Activated CD4-positive, CD25-positive, alpha-beta regulatory T cell (primary cell): ENCODE results near the gene VIPR2.
"Not testable (repeated sequence)": the region's sequence is repeated elsewhere in the genome, so short reads cannot be mapped to it uniquely, and the experiment has no call there.

Experiments
- DNase-seq, 4 experiments: peaks; one replicate each; lab custom pipeline; 2025; lab: John Stamatoyannopoulos, UW

The VIPR2 gene

DNA sequence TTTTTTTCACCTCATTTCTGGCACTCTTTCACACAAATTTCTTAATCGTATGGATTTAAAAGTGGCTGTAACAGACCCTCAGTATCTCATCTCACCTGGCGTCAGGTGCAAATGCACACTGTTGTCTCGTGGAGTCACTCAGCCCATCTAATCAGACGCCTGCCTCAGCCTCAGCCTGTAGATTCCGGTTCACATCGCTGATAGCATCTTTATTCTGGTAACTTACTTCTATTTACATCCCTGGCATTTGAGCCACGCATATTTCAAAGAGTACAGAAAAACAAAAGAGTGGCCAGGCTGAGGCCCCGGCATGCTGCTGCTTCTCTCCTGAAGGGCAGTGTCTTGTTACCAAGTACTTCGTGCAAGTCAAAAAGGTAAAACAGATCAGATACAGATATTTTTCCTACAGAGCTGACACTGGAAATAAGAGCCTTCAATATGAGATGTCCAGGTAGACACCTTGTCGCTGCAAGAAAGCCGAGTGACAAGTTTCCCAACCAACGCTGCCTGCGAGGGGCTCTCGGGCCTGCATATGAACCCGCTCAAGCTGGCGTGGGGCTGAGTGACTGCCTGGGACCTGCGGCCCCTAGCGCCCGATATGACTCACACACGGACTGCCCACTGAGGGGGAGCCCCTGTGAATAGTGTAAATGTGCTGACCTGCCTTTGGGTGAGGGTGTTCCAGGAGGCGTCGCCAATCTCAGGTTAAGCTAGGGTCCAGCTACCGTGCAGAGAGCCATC, 4.3 kb downstream of the VIPR2 start:
- no peak for DNase-seq

DNA sequence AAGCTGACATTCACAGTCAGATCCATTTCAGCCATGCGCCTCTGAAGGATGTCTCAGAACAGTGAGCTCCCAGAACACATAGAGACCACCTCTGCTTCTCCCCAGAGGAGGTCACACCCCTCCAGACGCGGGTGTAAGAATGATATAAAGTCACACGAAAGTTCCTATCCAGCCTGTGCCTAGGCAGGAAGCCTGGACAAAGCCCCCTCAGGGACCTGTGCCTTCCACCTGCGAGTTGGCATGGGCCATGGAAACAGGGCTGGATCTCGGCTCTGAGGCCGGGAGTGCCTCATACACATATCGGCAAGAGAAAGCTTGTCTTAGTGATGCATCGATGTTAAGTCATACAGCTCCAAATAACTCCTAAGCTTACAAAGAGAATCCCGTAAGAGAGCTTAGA, 5.0 kb downstream of the VIPR2 start:
- no peak for DNase-seq

DNA sequence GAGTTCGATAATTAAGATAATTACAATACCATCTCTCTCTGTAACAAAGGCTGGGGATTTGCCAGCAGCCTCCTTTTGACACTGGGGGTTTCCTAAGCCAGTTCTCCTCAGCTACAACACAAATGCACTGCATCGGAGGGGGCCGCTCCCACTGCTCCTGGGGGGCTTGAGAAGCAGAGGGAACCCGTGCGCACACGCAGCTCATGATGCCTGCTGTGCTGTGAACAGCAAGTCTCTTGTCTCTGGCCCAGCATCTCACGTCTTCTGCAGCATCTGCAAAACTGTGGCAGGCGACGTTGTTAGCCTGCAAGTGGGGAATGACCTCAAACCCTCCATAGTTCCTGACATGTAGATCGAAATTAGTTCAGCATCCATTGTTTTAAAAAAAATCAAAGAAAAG, 5.5 kb downstream of the VIPR2 start:
- DNase-seq, result no peak

DNA sequence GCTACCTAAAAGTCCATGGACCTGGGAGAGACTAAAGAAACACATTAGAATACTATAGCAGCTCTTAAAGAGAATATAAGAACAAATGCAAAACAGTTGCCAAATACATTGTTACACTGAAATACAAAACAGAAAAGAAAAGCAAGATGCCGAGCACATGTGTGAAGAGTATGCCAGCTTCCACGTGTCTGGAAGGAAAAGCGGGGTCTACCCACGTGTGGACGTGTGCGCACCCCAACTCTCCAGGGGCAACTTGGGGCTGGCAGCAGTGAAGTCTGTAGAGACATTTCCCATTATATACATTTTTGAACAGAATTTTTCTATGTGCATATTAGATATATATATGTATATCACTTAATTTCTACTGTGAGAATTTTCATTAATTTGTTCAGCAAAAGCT, 6.2 kb downstream of the VIPR2 start:
- DNase-seq, result no peak

DNA sequence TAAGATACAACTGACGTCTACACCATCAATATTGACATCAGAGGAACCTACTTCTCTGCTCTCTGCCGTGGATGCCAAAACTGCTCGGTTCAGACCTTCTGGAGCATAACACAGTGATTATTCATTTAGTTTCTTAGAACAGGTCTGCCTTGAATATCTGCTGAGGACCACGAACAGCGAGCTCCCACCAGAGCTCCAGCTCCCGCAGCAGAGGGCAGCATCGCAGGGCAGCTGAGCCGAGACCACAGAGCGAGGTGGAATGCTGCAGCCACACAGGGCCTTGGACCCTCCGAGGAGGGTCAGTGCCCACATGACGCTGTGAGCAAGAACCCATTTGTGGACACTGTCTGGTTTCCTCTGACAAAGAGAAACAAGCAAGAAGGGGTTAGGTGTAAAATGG, 6.8 kb downstream of the VIPR2 start:
- DNase-seq, result no peak

DNA sequence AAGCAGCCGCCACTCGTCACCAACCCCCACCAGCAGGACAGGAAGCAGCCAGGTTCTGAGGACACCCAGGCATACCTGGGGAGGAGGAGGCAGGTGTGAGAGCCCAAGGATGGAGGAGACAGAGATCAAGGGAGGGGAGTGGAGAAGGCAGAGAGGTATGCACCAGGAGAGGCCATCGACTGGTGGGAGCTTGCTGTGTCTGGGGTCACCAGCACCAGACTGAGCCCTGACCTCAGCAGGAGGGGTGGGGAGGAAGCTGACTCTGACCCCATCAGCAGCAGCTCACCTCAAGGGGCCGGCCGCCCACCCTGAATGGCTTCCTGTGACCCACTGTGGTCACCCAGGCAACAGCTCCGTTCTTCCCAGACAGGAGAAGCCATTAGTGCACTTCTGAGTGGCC, 7.8 kb downstream of the VIPR2 start:
- DNase-seq, result no peak

DNA sequence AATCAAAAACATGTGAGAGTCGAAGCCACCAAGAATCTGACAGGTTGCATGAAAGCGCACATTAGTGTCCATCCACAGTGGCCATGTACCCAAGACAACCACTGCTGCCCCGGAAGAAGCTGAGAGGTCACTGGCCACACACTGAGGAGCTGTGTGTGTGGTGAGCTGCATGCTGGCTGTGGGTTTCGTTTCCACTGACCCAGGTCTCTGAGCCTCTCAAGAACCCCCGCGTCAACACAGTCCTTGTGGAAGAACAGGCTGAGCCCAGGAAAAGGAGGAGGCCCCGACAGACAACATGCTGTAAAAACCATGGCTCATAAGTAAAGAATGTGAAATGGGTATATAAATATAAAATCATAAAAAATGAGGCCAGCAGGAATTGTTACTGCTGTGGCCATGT, 8.2 kb downstream of the VIPR2 start:
- no peak for DNase-seq

DNA sequence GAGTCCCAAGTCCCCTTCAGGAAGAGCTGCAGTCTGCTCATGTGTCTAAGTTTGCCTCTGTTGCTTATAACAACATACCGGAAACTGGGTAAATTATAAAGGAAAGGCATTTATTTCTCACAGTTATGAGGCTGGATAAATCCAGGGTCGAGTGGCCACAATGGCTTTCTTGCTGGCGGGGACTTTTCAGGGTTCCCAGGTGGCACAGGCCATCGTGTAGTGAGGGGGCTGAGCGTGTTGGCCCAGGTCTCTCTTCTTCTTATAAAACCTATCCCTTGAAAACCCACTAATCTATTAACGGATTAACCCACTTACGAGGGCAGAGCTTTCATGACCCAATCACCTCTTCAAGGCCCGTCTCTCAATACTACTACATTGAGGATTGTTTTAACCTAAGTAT, 8.7 kb downstream of the VIPR2 start:
- no peak for DNase-seq

DNA sequence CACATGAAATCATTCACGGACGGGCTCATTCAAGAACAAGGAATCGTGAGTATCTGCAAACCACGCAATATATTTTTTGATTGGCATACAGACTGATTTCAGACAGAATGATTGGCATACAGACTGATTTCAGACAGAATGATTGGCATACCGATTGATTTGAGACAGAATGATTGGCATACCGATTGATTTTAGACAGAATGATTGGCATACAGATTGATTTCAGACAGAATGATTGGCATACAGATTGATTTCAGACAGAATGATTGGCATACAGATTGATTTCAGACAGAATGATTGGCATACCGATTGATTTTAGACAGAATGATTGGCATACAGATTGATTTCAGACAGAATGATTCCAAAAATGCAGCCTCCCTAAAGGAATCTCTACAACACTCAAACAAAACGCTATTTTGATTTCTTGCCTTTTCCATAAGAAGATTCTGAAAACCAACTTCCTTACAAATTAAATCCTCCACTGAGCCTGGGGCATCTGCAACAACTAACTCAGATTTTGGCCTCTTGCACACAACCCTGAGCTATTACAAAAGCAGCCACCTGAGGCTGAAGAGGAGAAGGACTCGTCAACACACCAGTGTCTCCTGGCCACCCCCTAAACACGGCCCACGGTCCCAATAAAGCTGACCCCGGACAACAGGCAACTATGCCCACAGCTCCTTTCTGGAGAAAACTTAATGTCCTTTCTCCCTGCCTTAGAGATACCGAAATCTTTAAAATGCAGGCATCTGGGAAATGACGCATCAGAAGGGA, 11.8 kb downstream of the VIPR2 start:
- DNase-seq, result not testable (repeated sequence)

DNA sequence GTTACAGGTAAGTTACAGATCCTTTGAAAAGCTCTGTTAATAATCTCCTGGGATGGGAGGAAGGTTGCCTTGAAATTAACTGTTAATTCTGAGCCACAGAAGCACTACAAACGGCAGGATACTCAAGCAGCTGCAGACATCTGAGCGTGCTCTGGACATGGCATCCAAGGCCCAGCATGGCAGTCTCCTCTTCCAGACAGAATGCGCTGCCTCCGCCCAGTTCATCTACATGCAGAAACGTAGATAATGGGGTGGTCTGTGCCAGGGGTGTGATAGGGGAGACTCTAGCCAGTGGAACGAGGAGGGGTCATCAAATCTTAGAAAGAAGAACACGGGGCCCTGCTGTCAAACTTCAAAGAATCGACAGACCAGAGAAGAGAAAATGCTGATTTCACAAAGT, 13.8 kb downstream of the VIPR2 start:
- DNase-seq, result no peak

DNA sequence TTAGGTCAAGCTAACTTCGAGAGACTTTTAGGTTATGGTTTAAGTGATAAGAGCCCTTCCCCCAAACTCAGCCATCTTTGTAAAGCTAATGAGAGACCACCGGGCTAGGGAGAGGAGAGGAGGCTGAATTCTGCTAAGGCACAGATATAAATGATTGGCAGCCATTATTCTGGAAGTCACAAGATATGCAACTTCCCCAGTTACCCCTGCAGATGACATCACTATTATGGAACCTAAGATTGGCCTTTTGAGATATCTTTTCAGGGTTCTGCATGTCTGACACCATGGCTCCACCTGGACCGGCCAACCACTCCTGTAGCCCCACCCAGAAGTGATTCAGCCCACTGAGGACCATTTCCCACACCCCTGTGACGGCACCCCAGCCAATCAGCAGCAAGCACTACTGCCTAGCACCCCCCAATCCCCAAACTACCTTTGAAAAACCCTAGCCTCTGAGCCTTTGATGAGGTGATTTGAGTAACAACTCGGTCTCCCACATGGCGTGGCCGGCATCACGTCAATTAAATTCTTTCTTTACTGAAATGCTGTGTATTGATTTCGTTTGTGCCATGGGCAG, 14.4 kb downstream of the VIPR2 start:
- DNase-seq, result no peak

DNA sequence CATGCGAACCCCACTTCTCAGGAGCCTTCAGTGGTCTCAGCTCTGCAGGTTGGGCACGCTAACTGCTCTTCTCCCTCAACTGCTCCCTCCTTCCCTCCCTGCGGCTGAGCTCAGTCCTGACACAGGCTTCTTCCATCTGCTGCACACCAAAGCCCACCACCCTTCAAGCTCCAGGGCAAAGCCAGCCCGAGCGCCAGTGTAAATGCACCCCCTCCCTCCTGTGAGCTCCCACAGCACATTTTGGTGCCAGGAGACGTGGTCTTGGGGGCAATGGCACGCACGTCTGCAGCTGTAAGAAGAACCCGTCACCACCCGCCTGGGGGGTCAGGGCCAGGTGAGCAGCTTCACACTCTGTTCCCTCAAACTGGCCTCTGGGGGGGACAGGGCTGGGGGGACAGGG, 15.9 kb downstream of the VIPR2 start:
- DNase-seq, result no peak

DNA sequence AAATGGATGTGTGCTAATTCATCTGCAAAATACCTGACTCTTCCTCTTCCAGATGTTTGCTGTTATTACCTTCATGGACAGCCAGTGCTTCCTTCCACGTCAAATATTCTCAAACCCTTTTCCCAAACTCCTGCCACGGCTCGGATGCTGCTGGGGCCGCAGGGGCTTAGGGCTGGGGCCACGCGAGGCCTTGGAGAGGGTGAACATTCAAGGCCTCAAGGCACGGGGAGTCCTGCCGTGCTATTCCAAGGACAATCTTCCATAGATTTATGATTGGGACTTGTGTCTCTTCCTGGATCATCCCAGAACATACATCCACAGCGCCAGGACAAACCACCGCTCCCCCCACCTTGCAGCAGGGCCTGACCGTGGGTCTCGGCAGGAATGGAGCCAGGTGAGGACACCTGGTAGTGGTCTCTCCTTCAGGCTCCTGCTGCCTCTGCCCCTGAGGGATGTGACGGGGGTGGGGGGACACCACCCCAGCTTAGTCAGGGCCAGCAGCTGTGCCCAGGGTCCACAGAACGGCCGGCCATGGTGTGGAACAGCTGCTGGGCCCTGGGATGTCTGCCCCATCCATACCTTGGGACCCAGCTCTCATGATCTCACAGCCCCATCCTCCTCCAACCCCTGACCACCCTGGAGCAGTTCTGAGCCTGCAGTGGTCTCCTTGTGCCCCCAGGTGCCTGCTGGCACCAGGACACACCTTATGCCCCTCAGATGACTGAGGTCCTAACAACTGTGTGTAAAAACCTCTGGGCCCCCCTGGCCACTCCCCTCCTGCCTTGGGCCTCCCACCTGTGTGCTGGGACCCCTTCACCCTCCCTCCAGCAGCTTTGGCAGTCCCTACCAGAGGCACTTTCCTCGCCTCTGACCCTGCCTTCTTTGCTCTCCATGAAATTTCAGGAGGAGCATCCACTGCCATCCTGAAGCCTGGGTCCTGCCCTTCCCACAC, 16.7 kb downstream of the VIPR2 start:
- no peak for DNase-seq

DNA sequence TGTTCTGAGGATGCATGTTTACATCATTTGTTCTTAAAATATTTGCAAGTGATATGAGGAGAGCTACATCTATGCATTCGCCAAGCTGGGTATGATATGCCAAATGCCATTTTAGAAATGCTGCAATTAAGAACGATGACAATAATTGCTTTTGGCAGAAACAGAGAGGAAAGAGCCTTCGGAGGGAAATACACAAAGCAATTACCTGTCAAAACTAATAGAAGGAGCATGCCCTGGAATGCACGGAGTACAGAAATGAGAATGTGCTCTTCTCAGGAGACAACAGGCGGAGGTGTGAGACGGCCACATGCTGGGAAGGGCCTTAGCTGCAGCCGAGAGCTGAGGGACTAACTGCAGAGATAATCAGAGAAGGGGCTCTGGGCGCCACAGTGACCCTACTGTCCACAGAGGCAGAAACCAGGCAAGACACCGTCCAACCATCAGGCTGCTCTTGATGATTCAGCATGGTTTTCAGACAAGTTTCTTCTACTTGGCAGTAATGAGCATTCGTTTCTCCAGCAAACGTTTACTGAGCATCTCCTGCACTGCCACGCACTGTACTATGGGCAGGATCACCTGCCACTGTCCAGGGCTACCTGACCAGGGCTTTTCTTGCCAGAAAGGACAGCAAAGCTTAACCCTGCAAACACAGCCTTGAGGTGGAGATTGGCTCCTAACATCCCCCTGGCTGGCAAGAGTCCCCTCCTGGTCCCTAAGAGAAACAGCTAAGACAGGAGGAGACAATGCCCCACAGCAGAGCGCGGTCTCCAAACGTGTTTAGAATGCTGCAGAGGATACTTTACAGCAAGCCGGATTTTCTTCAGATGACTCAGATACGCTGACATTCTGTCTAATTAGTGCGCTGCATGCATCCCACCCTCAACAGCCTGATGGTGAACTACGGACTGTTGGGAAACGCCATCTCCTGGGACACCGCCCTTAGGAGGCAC, 18.1 kb downstream of the VIPR2 start:
- no peak for DNase-seq

DNA sequence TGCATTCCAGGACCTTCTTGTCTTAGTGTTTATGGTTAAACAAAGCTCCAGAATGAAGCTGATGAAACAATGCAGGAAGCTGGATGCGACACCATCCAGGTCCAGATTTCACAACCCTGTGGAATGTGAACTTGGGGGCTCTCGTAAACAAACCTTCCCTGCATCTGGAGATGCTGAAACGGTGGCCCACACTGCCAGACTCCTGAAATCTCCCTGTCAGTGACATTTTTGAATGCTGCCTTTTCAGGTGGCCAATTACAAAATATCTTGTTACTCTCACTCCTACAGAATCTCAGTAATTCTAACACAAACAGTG, 18.8 kb downstream of the VIPR2 start:
- DNase-seq, result no peak

DNA sequence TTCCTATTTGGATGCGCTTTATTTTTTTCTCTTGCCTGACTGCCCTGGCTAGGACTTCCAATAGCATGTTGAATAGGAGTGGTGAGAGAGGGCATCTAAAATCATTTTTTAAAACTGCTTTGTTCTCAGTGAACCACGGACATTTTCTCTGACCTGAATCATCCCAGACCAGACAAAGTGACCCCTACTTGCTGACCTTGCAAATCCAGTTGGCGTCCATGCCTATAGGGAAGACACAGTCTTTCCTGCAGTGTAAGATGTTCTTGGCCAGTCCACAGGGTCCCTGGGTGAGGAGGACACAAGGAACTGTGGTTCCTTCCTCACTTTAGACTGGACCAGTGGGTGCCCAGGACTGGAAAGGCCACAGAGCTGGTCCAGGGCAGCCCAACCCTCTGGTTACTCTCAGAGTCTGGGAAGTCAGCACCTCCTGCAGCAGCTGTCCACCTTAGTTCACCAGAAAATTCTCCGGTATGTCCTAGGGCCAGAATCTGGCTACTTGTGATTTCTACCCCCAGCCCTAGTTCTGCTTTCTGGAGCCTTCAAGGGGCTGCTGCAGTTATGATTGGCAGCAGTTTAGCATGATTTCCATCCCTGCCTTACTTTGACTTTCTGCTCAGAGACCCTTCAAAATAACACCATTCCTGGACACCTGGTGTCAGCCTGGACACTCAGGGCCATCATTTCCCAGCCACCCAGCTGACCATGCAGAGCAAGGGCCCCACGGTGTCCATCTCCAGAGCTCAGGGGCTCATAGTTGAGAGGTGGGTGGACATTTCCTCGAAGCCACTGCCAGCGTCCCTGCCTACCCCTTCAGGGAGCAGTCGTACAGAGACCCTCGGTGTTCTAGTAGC, 19.3 kb downstream of the VIPR2 start:
- no peak for DNase-seq

DNA sequence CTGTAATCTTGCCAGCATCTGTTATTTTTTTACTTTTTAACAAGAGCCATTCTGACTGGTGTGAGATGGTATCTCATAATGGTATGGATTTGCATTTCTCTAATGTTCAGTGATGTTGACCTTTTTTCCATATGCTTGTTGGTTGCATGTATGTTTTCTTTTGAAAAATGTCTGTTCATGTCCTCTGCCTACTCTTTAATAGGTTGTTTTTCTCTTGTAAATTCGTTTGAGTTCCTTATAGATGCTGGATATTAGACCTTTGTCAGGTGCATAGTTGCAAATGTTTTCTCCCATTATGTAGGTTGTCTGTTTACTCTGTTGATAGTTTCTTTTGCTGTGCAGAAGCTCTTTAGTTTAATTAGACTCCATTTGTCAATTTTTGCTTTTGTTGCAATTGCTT, 20.9 kb downstream of the VIPR2 start:
- DNase-seq, result not testable (repeated sequence)

DNA sequence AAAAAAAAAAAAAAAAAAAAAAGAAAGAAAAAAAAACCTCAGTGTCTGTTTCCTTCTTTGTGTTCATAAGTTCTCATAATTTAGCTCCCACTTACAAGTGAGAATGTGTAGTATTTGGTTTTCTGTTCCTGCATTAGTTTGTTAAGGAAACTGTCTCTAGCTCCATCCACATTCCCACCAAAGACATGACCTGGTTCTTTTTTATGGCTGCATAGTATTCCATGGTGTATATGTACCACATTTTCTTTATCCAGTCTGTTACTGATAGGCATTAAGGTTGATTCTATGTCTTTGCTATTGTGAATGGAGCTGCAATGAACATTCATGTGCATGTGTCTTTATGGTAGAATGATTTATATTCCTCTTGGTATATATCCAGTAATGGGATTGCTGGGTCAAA, 21.4 kb downstream of the VIPR2 start:
- not testable (repeated sequence) for DNase-seq

DNA sequence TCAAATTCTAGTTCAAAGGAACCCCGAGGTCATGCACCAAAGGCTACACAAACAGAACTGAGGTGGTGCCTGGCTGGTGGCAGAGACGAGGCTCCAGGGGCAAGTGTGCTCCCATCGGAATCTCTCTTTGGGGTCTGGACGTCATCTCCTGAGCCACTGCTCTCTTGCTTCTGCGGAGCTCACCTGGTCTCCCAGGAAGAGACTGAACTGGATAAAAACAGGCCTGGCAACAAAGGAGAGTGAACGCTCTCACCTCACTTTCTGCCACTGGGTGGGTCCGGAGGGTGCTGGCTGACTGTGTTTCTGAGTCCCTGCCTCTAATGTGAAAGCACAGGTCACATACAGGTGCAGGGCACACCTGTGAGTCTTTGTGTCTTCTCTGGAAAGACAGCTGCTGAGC, 22.4 kb downstream of the VIPR2 start:
- DNase-seq, result no peak

DNA sequence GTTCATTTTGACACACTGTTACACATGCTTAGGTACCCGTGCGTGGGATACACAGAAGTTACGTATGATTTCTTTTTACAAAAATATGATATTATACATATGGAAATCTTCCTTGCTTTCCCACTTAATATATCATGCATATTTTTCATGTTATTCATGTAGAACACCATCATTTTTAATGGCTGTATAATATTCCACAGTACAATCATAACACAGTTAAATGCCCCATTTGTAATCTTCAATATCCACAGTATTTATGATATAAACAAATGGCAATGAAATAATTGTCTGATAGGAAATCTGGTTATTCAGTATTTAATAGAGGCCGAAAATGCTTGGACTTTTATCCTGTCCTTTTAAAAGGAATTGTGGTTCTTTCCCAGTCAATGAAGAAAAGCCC, 23.2 kb downstream of the VIPR2 start:
- DNase-seq, result no peak
